ENCODE results near the gene SERINC4.

- TF ChIP-seq CTCF (optimal IDR thresholded peaks at IDR 0.05 in 1 of 3, IDR thresholded peaks at IDR 0.05 in 1 of 3, conservative IDR thresholded peaks at IDR 0.05 in 1 of 3; ENCODE audit: extremely low read depth in 1 of 3, insufficient read depth in 2 of 3, low read length in 3 of 3), result no peak
- TF ChIP-seq EZH2 (IDR thresholded peaks at IDR 0.05; ENCODE audit: low read length), result no peak
Measured at GRCh38 chr15:43796566-43796965, 3.5 kb downstream of the SERINC4 start.

All from keratinocyte (primary cell).